GM04504 (cell line): ENCODE measurements around the gene GIN1.
"Not testable (repeated sequence)": the region's sequence is repeated elsewhere in the genome, so short reads cannot be mapped to it uniquely, and the experiment has no call there.

Source experiments
- DNase-seq: peaks from one replicate; pipeline ENCODE4 v3.0.0-alpha.2; 2012; ENCODE audit warnings: low read depth

GIN1 gene

DNA sequence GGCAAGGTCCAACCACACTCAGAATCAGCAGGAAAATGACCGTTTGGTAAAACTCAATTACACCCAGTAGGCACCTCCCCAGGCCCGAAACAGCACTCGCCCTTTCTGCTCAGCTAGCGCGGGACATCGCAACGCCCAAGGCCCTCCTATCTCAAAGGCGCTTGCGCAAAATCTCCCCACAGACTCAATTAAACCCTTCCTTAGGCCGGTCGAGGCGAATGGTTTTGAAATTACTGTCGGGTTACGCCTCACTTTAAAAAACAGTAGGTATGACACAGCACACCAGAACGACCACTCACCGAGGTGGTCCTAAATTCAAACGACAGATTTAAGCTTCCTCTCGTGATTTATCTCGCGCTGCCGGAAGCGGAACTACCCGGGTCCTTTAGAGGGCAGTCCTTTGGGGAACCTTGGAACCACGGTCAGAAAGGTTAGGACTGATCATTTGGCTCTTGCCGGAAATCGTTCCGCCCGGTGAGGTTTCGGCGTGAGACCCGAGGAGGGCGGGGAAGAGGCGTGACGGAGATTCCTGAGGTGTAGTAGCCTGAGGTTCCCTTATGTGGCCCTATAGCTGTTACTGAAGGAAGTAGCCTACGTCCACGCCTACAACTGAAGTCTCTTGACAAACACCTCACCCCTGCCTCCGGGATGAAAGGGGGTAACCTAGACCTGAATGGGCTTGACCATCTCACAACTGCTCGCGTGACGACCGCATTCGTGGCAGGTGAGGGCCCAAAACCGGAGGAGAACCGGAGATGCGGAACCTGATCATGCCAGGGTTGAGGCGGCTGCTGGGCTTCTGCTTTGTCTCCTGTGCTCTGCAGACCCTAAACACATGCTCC lies at the start of gene GIN1, which contains the start of gene PPIP5K2:
Gene GIN1, minus strand, starts transcription at position 374 of the 842 bp plus-strand sequence. CDS start 11,431 bp downstream, outside the sequence.
Gene PPIP5K2, plus strand, starts transcription at position 537 of the 842 bp plus-strand sequence. CDS start 9,289 bp downstream, outside the sequence.
- DNase-seq = peak; percentile 97

DNA sequence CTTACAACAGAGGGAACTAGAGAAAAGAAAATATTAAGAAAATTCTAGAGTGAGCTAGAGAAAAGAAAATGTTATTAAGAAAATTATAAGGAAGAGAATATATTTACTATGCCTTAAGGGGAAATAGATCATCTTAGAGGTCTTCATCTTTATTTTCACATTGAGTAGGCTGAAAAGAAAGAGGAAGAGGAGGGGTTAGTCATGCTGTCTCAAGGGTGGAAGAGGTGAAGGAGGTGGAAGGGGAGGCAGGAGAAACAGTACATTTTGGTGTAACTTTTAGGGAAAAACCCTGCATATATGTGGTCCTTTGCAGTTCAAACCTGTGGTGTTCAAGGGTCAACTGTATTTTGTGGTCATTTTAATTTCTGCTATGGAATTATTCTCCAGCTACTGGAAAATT lies 46.8 kb upstream of the GIN1 start:
- DNase-seq = no peak

DNA sequence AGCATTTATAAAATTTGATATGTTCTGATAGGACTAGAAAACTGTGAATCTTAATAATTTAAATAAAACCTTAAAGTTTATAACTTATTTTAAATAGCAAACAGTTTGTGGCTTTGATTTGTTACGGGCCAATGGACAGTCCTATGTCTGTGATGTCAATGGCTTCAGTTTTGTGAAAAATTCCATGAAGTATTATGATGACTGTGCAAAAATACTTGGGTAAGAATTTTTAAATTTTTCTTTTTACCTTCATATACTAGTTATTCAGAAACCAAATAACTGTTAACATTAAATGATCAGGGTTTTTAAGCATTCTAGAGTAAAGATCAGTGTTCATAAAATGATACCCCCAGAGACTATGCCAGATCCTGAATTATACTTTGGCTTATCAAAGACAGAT lies 31.2 kb upstream of the GIN1 start:
- DNase-seq = no peak

GRCh38 chr5:103148213-103148612 lies 28.3 kb upstream of the GIN1 start:
- no peak for DNase-seq

GRCh38 chr5:103145196-103145595 lies 25.3 kb upstream of the GIN1 start:
- DNase-seq = no peak

GRCh38 chr5:103142132-103142531 lies 22.2 kb upstream of the GIN1 start:
- not testable (repeated sequence) for DNase-seq

DNA sequence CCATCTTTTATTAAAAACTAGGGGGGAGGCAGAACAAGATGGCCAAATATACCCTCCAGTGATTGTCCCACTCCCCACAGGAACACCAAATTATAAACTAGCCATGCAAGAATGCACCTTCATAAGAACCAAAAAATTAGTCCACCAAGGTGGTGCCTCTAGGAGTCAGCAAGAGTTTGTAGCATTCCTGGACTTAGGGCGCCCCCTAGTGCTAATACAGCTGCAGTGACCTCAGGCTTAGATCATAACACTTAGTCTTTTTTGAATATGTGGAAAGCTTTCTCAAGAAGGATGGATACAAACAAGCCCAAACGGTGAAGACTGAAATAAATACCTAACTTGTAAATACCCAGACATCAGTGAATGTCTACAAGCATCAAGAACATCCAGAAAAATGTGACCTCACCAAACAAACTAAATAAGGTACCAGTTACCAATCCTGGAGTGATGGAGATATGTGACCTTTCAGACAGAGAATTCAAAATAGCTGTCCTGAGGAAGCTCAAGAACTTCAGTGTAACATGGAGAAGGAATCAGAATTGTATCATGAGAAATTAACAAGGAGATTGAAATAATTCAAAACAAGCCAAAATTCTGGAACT lies 19.4 kb upstream of the GIN1 start:
- DNase-seq = peak; percentile 42

DNA sequence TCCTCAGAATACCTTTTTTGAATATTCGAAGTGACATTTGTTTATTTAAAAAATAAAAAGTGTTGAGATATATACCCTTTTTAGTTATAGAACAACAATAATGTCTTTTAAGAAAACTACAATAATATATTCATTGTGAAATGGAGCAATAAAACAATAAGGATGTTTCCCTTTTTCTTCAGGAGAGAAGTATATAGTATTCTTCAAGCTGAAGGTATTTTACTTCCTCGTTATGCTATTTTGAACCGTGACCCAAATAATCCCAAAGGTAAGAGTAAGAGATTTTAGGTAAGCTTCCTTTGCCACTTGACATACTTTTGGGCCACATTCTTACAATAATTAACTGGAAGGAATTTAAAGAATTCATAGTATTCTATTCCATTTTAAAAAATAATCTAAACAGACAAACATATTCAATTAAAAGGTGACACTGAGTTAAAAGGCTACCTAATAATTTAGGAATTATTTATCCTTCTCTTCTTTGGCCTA lies 18.3 kb upstream of the GIN1 start:
- DNase-seq = no peak

GRCh38 chr5:103135461-103135860 lies 15.5 kb upstream of the GIN1 start:
- DNase-seq = no peak

DNA sequence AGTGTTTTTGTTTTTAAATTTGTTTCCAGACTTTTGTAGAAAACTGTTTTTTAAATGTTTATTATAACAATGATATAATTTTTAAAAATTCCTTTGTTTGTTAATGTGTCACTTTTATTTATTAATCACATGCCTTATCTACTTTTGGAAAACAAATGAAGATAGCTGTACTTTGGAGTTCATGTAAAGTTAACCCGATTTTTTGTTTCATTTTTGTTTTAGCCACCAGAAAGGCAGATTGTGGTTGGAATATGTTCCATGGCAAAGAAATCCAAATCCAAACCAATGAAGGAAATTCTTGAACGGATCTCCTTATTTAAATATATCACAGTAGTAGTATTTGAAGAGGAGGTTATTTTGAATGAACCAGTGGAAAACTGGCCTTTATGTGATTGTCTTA lies 13.3 kb upstream of the GIN1 start:
- no peak for DNase-seq

- no peak for DNase-seq
Measured at GRCh38 chr5:103132684-103133083, 12.7 kb upstream of the GIN1 start.

DNA sequence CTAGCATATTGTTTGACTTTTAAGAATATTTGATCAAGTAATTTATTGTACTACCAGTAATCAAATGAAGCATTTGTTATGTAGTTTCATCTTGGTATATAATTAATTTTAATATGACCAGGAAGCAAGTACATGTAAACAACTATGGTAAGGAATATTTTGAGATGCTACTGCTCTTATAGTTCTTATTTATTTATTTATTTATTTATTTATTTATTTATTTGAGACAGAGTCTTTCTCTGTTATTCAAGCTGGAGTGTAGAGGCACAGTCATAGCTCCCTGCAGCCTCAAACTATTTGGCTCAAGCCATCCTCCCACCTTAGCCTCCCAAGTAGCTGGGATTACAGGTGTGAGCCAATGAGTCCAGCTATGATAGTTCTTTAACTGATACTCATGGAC lies 8.3 kb upstream of the GIN1 start:
- no peak for DNase-seq

- DNase-seq = no peak
Measured at GRCh38 chr5:103127292-103127817, 7.4 kb upstream of the GIN1 start.

- no peak for DNase-seq
Measured at GRCh38 chr5:103126557-103126956, 6.6 kb upstream of the GIN1 start.

DNA sequence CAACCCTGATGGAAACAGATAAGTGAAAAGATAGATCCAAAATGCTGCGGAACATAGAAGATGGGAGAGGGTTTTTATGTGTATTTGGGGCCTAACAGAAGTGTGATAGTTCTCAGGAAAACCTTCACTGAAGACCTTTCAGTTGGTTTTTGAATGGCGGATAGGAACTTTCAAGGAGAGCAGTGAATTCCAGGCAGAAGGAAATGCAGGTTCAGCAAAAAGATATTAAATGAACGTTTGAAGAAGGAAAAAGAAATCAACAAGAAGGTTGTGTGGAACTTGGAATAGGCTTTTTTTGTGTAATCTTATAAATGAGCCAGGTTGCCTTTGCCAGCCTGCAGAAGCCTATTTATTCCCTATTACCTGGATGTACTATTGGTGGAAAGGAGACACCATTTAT lies 2.3 kb upstream of the GIN1 start:
- no peak for DNase-seq

DNA sequence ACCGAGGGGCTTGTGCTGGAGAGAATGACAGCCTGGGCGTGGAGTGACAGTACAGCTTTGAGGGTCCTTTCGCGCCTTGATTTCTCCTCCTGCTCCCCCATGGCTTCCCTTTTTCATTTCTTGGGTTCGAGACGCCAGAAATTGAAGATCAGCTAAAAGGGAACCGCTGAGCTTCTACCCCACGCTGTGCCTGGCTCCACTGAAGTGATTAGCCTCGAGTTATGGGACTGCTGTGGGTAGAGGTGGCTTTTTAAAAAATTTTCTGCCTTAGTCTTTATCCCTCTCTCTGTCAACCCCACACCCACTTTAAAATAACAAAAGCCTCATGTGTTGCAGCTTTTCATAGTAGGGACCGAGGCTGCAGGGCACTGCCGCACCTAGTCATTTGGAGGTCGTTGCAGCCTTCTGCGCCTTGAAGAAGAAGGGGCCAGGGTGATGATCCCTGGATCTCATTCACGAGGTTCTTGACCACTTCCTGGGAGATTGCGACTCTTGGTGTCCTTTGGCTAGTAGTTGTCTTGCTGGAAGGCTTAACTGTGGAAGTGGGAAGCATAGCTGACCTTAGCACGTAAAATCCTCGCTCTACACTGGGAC lies 766 bp upstream of the GIN1 start:
- no peak for DNase-seq

GRCh38 chr5:103119070-103119764 lies 721 bp downstream of the GIN1 start:
- DNase-seq = no peak

DNA sequence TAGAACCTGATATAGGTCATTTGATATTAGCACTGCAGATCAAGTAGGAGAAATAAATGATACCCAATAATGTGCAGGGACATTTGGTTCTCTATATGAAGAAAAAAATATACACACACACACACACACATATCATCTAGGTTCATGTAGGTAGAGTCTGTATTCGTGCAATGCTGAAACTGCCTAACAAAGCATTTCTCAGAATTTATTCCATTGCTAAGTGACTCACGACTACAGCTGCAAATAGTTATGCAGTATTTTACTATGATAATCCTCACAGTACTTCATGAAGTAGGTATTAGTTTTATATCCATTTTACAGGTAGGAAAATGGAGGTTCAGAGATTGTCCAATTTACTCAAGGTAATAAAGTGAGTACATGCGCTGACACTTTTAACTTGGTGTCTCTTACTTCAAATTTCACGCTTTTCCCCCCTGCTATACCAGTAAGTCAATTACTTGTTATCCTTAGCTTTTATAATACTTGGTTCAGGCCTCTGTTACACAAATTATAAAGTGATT lies 2.4 kb downstream of the GIN1 start:
- DNase-seq = no peak

- no peak for DNase-seq
Measured at GRCh38 chr5:103114440-103114839, 5.5 kb downstream of the GIN1 start.

GRCh38 chr5:103112910-103113309 lies 7.0 kb downstream of the GIN1 start:
- DNase-seq = no peak

- DNase-seq = no peak
Measured at GRCh38 chr5:103111468-103111867, 8.5 kb downstream of the GIN1 start.

GRCh38 chr5:103110403-103110802 lies 9.5 kb downstream of the GIN1 start:
- DNase-seq = no peak
